Measurements from ENCODE around the gene UBE2J2. TPM values are rescaled to one million over a fixed set of nuclear protein-coding genes. Genes with fewer than 3 reads are reported as not detected.

Gene UBE2J2
- total RNA-seq, 1 experiment from 2014 or later, result 54.2 TPM

GRCh38 chr1:1304331-1305299 lies 31.0 kb upstream of the UBE2J2 start:
- POLR2A ChIA-PET (ENCODE audit: unreplicated experiment), result interaction anchor here (0.5 to 0.7 kb wide), 3 partner anchors 14 to 391 kb away, joined by 3 to 5 read pairs (median 3); no protein-coding TSS in a partner anchor
- CTCF ChIA-PET, result no interaction called here
- H2AFZ ChIP-seq, result no peak overlapping the region
- H3K9me2 ChIP-seq (ENCODE audit: insufficient read depth), result no peaks in the 10 kb centered on the region
- peaks cover 4% of the 10 kb centered on the region; the same call in 1 of the 2 replicates for H4K20me1 ChIP-seq (ENCODE audit: insufficient read depth)
- H3F3A ChIP-seq (ENCODE audit: insufficient read depth, low read depth), result peaks cover 16% of the 10 kb centered on the region; the same call in 1 of the 2 replicates
- H3K4me1 ChIP-seq (replicated peaks; ENCODE audit: insufficient read depth), result peaks cover 31% of the 10 kb centered on the region
- no peaks in the 10 kb centered on the region for H3K9me3 ChIP-seq (ENCODE audit: insufficient read depth, low read depth)
- H3K4me3 ChIP-seq, result no peak overlapping the region
- H3K4me2 ChIP-seq, result peak overlapping the region; percentile 98
- intact Hi-C loops (cut with micrococcal nuclease; ENCODE audit: unreplicated experiment), result loop anchor here (10.0 kb wide), 2 partner anchors 200 to 300 kb away; partner anchors contain the start of gene HES4
- 0 out of 2 replicates have a peak overlapping the region, but pooled peaks have one; percentile 8 for H3K27ac ChIP-seq
- DNase-seq, result peak in 1 of 2 experiments; percentile 53
- H3K36me3 ChIP-seq (ENCODE audit: low read depth), result no peaks in the 10 kb centered on the region
- peaks cover 21% of the 10 kb centered on the region; the same call in 1 of the 2 replicates for H3K79me2 ChIP-seq (ENCODE audit: low read depth)
- TF ChIP-seq CTCF (conservative IDR thresholded peaks at IDR 0.05), result no peak
- TF ChIP-seq EZH2 (IDR thresholded peaks at IDR 0.05; ENCODE audit: low read depth), result no peak
- no TSS peak for BruUV-seq (replicated peaks)
- H3K27me3 ChIP-seq (ENCODE audit: insufficient read depth, low read depth), result no peaks in the 10 kb centered on the region

- H2AFZ ChIP-seq, result no peak overlapping the region
- no peaks in the 10 kb centered on the region for H3K36me3 ChIP-seq (ENCODE audit: low read depth)
- H4K20me1 ChIP-seq (ENCODE audit: insufficient read depth), result peaks cover 4% of the 10 kb centered on the region; the same call in 1 of the 2 replicates
- no peaks in the 10 kb centered on the region for H3K9me3 ChIP-seq (ENCODE audit: insufficient read depth, low read depth)
- no peak overlapping the region for H3K27ac ChIP-seq
- BruUV-seq (replicated peaks), result no TSS peak
- intact Hi-C loops (cut with micrococcal nuclease; ENCODE audit: unreplicated experiment), result loop anchor here (10.0 kb wide), 2 partner anchors 201 to 299 kb away; partner anchors contain the start of gene HES4
- no peaks in the 10 kb centered on the region for H3K27me3 ChIP-seq (ENCODE audit: insufficient read depth, low read depth)
- H3K79me2 ChIP-seq (ENCODE audit: low read depth), result peaks cover 16% of the 10 kb centered on the region; the same call in 1 of the 2 replicates
- H3K4me3 ChIP-seq, result no peak overlapping the region
- ChIA-PET POLR2A (ENCODE audit: unreplicated experiment) (no interaction called here), CTCF (no interaction called here)
- H3F3A ChIP-seq (ENCODE audit: insufficient read depth, low read depth), result peaks cover 16% of the 10 kb centered on the region; the same call in 1 of the 2 replicates
- TF ChIP-seq CTCF (conservative IDR thresholded peaks at IDR 0.05), result no peak
- peaks cover 28% of the 10 kb centered on the region for H3K4me1 ChIP-seq (replicated peaks; ENCODE audit: insufficient read depth)
- no peaks in the 10 kb centered on the region for H3K9me2 ChIP-seq (ENCODE audit: insufficient read depth)
- H3K4me2 ChIP-seq, result no peak overlapping the region
- no peak for DNase-seq
Observed at GRCh38 chr1:1303736-1304135, 30.1 kb upstream of the UBE2J2 start.

GRCh38 chr1:1302951-1303509 lies 29.4 kb upstream of the UBE2J2 start:
- peaks cover 15% of the 10 kb centered on the region; the same call in 1 of the 2 replicates for H3K79me2 ChIP-seq (ENCODE audit: low read depth)
- peaks cover 16% of the 10 kb centered on the region; the same call in 1 of the 2 replicates for H3F3A ChIP-seq (ENCODE audit: insufficient read depth, low read depth)
- H3K9me2 ChIP-seq (ENCODE audit: insufficient read depth), result no peaks in the 10 kb centered on the region
- TF ChIP-seq EZH2 (IDR thresholded peaks at IDR 0.05; ENCODE audit: low read depth) (no peak), CTCF (conservative IDR thresholded peaks at IDR 0.05) (no peak)
- POLR2A ChIA-PET (ENCODE audit: unreplicated experiment), result no interaction called here
- intact Hi-C loops (cut with micrococcal nuclease; ENCODE audit: unreplicated experiment), result loop anchor here (10.0 kb wide), 2 partner anchors 202 to 298 kb away; partner anchors contain the start of gene HES4
- no peaks in the 10 kb centered on the region for H3K9me3 ChIP-seq (ENCODE audit: insufficient read depth, low read depth)
- H3K4me1 ChIP-seq (replicated peaks; ENCODE audit: insufficient read depth), result peaks cover 28% of the 10 kb centered on the region
- H3K27me3 ChIP-seq (ENCODE audit: insufficient read depth, low read depth), result no peaks in the 10 kb centered on the region
- CTCF ChIA-PET, result no interaction called here
- DNase-seq, result no peak
- H3K27ac ChIP-seq, result no peak overlapping the region
- peaks cover 4% of the 10 kb centered on the region; the same call in 1 of the 2 replicates for H4K20me1 ChIP-seq (ENCODE audit: insufficient read depth)
- no TSS peak for BruUV-seq (replicated peaks)
- no peak overlapping the region for H3K4me3 ChIP-seq
- H3K4me2 ChIP-seq, result no peak overlapping the region
- no peaks in the 10 kb centered on the region for H3K36me3 ChIP-seq (ENCODE audit: low read depth)
- H2AFZ ChIP-seq, result no peak overlapping the region

Measured in PC-9 (cell line).